ENCODE results near the gene WDFY4. TPM values are rescaled to one million over a fixed set of nuclear protein-coding genes. Genes with fewer than 3 reads are reported as not detected.

Gene WDFY4
- total RNA-seq, 1 donor from 2014 or later, result 0.25 TPM

DNA sequence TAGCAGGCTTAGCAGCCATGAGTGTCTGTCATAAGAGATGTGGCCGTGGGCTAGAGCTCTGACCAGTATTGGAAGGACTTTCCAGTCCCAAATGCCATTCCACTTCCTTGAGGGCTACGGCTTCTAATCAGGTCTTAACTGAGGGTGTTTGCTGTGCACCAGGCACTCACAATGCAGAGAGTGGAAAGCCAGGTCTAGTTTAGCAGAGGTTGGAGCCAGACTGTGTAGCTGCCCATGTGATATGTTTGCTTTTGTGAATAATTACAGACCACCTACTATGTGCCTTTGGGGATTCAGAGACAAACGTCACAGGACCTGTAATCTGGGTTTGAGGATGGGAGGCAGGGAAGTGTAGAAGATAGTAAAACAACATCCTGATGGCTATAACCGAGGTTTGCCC lies 79.8 kb downstream of the WDFY4 start:
- Mint-ChIP-seq H3K27me3 (ENCODE audit: low read depth, unreplicated experiment) (peaks cover 39% of the 10 kb centered on the region), H3K4me3 (ENCODE audit: unreplicated experiment) (no peak overlapping the region), H3K9me3 (ENCODE audit: unreplicated experiment) (no peaks in the 10 kb centered on the region), H3K4me1 (ENCODE audit: low read depth, unreplicated experiment) (no peaks in the 10 kb centered on the region), H3K27ac (ENCODE audit: unreplicated experiment) (no peak overlapping the region), H3K36me3 (ENCODE audit: low read depth, unreplicated experiment) (no peaks in the 10 kb centered on the region)
- Histone ChIP-seq H3K27ac (ENCODE audit: low read depth, low read length) (no peak overlapping the region), H3K79me2 (ENCODE audit: insufficient read depth, low read length) (no peaks in the 10 kb centered on the region), H3K4me2 (ENCODE audit: low read length) (no peak overlapping the region), H2AFZ (ENCODE audit: low read depth, low read length) (no peak overlapping the region), H3K4me3 (ENCODE audit: insufficient read depth, low read depth, low read length) (no peak overlapping the region), H3K4me1 (ENCODE audit: insufficient read depth, low read length) (no peaks in the 10 kb centered on the region), H3K27me3 (ENCODE audit: insufficient read depth, low read length) (no peaks in the 10 kb centered on the region), H3K9me3 (ENCODE audit: insufficient read depth, low read depth, low read length) (no peaks in the 10 kb centered on the region), H4K20me1 (ENCODE audit: insufficient read depth, low read length) (no peaks in the 10 kb centered on the region), H3K9ac (ENCODE audit: low read length) (no peak overlapping the region), H3K36me3 (ENCODE audit: insufficient read depth, low read length) (no peaks in the 10 kb centered on the region)
- no peak for DNase-seq (ENCODE audit: low read depth)
- no peak for FAIRE-seq
- TF ChIP-seq CTCF (IDR thresholded peaks at IDR 0.05; ENCODE audit: insufficient read depth, low read depth, low read length), result no peak
- no peak for TF ChIP-seq EZH2 (IDR thresholded peaks at IDR 0.05; ENCODE audit: insufficient read depth, low read length)

GRCh38 chr10:48765039-48765438 lies 80.4 kb downstream of the WDFY4 start:
- Histone ChIP-seq H3K4me3 (ENCODE audit: insufficient read depth, low read depth, low read length) (no peak overlapping the region), H3K36me3 (ENCODE audit: insufficient read depth, low read length) (no peaks in the 10 kb centered on the region), H4K20me1 (ENCODE audit: insufficient read depth, low read length) (no peaks in the 10 kb centered on the region), H2AFZ (ENCODE audit: low read depth, low read length) (no peak overlapping the region), H3K4me1 (ENCODE audit: insufficient read depth, low read length) (no peaks in the 10 kb centered on the region), H3K27ac (ENCODE audit: low read depth, low read length) (no peak overlapping the region), H3K79me2 (ENCODE audit: insufficient read depth, low read length) (no peaks in the 10 kb centered on the region), H3K9me3 (ENCODE audit: insufficient read depth, low read depth, low read length) (no peaks in the 10 kb centered on the region), H3K27me3 (ENCODE audit: insufficient read depth, low read length) (no peaks in the 10 kb centered on the region), H3K9ac (ENCODE audit: low read length) (no peak overlapping the region), H3K4me2 (ENCODE audit: low read length) (no peak overlapping the region)
- H3K27me3 Mint-ChIP-seq (ENCODE audit: low read depth, unreplicated experiment), result peaks cover 35% of the 10 kb centered on the region
- H3K36me3 Mint-ChIP-seq (ENCODE audit: low read depth, unreplicated experiment), result no peaks in the 10 kb centered on the region
- no peak overlapping the region for H3K4me3 Mint-ChIP-seq (ENCODE audit: unreplicated experiment)
- no peak overlapping the region for H3K27ac Mint-ChIP-seq (ENCODE audit: unreplicated experiment)
- FAIRE-seq, result no peak
- H3K9me3 Mint-ChIP-seq (ENCODE audit: unreplicated experiment), result no peaks in the 10 kb centered on the region
- TF ChIP-seq CTCF (IDR thresholded peaks at IDR 0.05; ENCODE audit: insufficient read depth, low read depth, low read length) (no peak), EZH2 (IDR thresholded peaks at IDR 0.05; ENCODE audit: insufficient read depth, low read length) (no peak)
- no peaks in the 10 kb centered on the region for H3K4me1 Mint-ChIP-seq (ENCODE audit: low read depth, unreplicated experiment)
- no peak for DNase-seq (ENCODE audit: low read depth)

DNA sequence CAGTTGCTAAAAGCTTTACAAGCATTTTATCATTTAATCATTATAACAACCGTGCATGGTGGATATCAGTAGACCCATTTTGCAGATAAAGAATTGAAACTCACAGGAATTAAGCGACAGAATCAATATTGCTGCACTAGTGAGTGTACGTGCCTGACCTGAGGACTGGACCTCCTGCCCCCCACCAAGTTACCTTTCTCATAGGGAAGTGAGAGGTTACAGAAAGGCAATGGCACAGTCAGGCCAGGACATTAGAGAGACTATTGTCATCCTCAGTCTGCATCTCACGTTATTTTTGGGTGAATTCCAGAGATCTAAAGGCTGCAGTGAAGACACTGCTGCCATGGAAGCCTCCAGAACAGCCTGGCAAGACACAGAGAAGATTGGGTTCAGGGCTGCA lies 80.9 kb downstream of the WDFY4 start:
- Mint-ChIP-seq H3K4me3 (ENCODE audit: unreplicated experiment) (no peak overlapping the region), H3K27ac (ENCODE audit: unreplicated experiment) (no peak overlapping the region), H3K27me3 (ENCODE audit: low read depth, unreplicated experiment) (peaks cover 33% of the 10 kb centered on the region), H3K9me3 (ENCODE audit: unreplicated experiment) (no peaks in the 10 kb centered on the region), H3K36me3 (ENCODE audit: low read depth, unreplicated experiment) (no peaks in the 10 kb centered on the region), H3K4me1 (ENCODE audit: low read depth, unreplicated experiment) (no peaks in the 10 kb centered on the region)
- Histone ChIP-seq H2AFZ (ENCODE audit: low read depth, low read length) (no peak overlapping the region), H3K9me3 (ENCODE audit: insufficient read depth, low read depth, low read length) (no peaks in the 10 kb centered on the region), H3K4me1 (ENCODE audit: insufficient read depth, low read length) (no peaks in the 10 kb centered on the region), H3K4me3 (ENCODE audit: insufficient read depth, low read depth, low read length) (no peak overlapping the region), H3K79me2 (ENCODE audit: insufficient read depth, low read length) (no peaks in the 10 kb centered on the region), H3K27me3 (ENCODE audit: insufficient read depth, low read length) (no peaks in the 10 kb centered on the region), H3K36me3 (ENCODE audit: insufficient read depth, low read length) (no peaks in the 10 kb centered on the region), H3K9ac (ENCODE audit: low read length) (no peak overlapping the region), H3K27ac (ENCODE audit: low read depth, low read length) (no peak overlapping the region), H4K20me1 (ENCODE audit: insufficient read depth, low read length) (no peaks in the 10 kb centered on the region), H3K4me2 (ENCODE audit: low read length) (no peak overlapping the region)
- DNase-seq (ENCODE audit: low read depth), result no peak
- no peak for FAIRE-seq
- TF ChIP-seq CTCF (IDR thresholded peaks at IDR 0.05; ENCODE audit: insufficient read depth, low read depth, low read length), result no peak
- no peak for TF ChIP-seq EZH2 (IDR thresholded peaks at IDR 0.05; ENCODE audit: insufficient read depth, low read length)

All from astrocyte (in vitro differentiated cells and primary cell).